Measurements from ENCODE around the gene MAOA.
"Not testable (repeated sequence)": the region's sequence is repeated elsewhere in the genome, so short reads cannot be mapped to it uniquely, and the experiment has no call there.

MAOA gene

GRCh38 chrX:43664258-43664657 lies 8.2 kb downstream of the MAOA start:
- no peak for DNase-seq (ENCODE audit: low read depth)

- no peak for DNase-seq (ENCODE audit: low read depth)
Observed at GRCh38 chrX:43664708-43665107, 8.6 kb downstream of the MAOA start.

- DNase-seq (ENCODE audit: low read depth) = no peak
Observed at GRCh38 chrX:43666311-43666912, 10.3 kb downstream of the MAOA start.

GRCh38 chrX:43675965-43676628 lies 20.0 kb downstream of the MAOA start:
- not testable (repeated sequence) for DNase-seq (ENCODE audit: low read depth)

- no peak for DNase-seq (ENCODE audit: low read depth)
Observed at GRCh38 chrX:43676971-43677572, 21.0 kb downstream of the MAOA start.

- DNase-seq (ENCODE audit: low read depth) = no peak
Observed at GRCh38 chrX:43677993-43678392, 21.9 kb downstream of the MAOA start.

- no peak for DNase-seq (ENCODE audit: low read depth)
Observed at GRCh38 chrX:43679058-43679457, 23.0 kb downstream of the MAOA start.

- DNase-seq (ENCODE audit: low read depth) = no peak
Observed at GRCh38 chrX:43679778-43680177, 23.7 kb downstream of the MAOA start.

GRCh38 chrX:43682726-43683125 lies 26.6 kb downstream of the MAOA start:
- DNase-seq (ENCODE audit: low read depth) = no peak

- DNase-seq (ENCODE audit: low read depth) = no peak
Observed at GRCh38 chrX:43685221-43685620, 29.1 kb downstream of the MAOA start.

- no peak for DNase-seq (ENCODE audit: low read depth)
Observed at GRCh38 chrX:43688586-43688985, 32.5 kb downstream of the MAOA start.

GRCh38 chrX:43693602-43694406 lies 37.7 kb downstream of the MAOA start:
- no peak for DNase-seq (ENCODE audit: low read depth)

- no peak for DNase-seq (ENCODE audit: low read depth)
Observed at GRCh38 chrX:43699475-43699874, 43.4 kb downstream of the MAOA start.

GRCh38 chrX:43702079-43702524 lies 46.0 kb downstream of the MAOA start:
- no peak for DNase-seq (ENCODE audit: low read depth)

GRCh38 chrX:43702660-43703059 lies 46.6 kb downstream of the MAOA start:
- no peak for DNase-seq (ENCODE audit: low read depth)

GRCh38 chrX:43703211-43703791 lies 47.2 kb downstream of the MAOA start:
- DNase-seq (ENCODE audit: low read depth) = no peak

GRCh38 chrX:43706786-43707370 lies 50.8 kb downstream of the MAOA start:
- no peak for DNase-seq (ENCODE audit: low read depth)

GRCh38 chrX:43707812-43708548 lies 51.9 kb downstream of the MAOA start:
- no peak for DNase-seq (ENCODE audit: low read depth)

- no peak for DNase-seq (ENCODE audit: low read depth)
Observed at GRCh38 chrX:43716144-43716543, 60.0 kb downstream of the MAOA start.

- no peak for DNase-seq (ENCODE audit: low read depth)
Observed at GRCh38 chrX:43716696-43717095, 60.6 kb downstream of the MAOA start.

- DNase-seq (ENCODE audit: low read depth) = no peak
Observed at GRCh38 chrX:43717161-43717560, 61.1 kb downstream of the MAOA start.

Measured in activated gamma-delta T cell treated with anti-CD3 and anti-CD28 coated beads, Interleukin-2, amount 50 U/mL, for 16 hours (primary cell).